Measurements from ENCODE around the gene PSME1.

PSME1 gene

DNA sequence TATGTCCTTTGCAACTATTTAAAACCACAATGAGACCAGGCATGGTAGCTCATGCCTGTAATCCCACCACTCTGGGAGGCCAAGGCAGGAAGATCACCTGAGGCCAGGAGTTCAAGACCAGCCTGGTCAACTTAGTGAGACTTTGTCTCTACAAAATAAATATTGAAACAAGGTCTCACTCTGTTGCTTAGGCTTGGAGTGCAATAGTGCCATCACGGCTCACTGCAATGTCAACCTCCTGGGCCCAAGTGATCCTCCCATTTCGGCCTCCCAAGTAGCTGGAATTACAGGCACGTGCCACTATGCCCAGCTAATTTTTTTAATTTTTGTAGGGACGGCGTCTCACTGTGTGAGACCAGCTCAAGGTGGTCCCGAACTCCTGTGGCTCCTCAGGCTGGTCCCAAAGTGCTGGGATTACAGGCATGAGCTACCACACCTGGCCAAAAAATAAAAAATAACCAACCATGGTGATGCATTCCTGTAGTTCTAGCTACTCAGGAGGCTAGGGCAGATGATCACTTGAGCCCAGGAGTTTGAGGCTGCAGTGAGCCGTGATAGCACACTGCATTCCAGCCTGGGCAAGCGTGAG, 6.5 kb upstream of the PSME1 start:
- no peak for DNase-seq (ENCODE audit: low read depth, low spot score)

DNA sequence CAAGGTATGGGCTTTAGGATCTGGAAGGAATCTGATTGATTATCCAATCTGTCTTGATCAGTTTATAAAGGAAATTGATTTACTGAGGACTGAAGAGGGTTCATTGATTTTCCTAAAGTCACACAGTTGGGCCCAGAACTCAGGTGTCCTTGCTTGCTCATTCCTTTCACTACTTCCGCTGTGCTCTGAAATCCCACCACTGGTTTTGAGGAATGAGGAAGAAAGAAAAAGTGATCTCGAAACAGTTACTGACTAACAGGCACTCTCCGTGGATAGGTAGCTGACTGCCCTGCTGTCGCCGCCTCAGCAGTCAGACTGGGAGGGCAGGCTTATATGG, 5.6 kb upstream of the PSME1 start, which contains the start of gene FITM1:
FITM1 (plus strand) TSS at position 280 of the 337 bp plus-strand sequence. CDS start 905 bp downstream, outside the sequence.
- DNase-seq (ENCODE audit: low read depth, low spot score) = no peak

DNA sequence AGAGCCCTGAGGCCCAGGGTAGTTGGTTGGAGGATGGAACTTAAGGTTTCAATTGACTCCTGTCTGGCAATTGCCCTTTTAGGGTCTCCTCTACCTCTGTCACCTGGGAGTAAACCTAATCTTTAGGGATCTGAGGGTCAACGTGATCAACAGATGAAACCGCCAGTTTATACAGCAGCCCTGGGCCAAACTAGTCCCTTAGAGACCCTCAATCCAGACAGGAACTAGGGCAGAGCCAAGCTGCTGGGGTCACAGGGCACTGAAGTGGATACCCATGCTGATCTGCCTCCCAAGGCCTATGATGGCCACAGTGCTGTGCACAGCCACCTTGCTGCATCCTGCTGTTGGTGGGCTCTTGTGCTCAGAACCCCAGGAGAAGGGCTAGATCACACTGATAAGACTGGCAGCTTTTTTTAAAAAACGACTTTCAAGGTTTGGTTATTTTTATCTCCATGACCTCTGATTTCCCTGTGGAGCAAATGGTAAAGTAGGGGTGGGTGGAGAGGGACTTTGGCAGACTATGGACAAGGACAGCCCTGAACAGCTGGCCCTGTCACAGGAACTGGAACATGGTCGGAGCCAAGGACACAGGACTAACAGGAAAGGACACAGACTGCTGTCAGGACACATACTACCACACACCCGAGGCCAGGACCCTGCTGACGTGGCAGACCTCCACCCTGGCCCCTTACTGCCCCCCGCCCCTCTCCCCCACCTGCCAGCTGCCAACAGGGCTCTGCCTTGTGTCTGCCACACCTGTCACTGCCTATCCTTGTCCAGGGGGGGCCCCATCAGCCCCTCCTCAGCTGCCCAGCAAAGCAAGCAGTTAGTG, 5.1 kb upstream of the PSME1 start:
- no peak for DNase-seq (ENCODE audit: low read depth, low spot score)

DNA sequence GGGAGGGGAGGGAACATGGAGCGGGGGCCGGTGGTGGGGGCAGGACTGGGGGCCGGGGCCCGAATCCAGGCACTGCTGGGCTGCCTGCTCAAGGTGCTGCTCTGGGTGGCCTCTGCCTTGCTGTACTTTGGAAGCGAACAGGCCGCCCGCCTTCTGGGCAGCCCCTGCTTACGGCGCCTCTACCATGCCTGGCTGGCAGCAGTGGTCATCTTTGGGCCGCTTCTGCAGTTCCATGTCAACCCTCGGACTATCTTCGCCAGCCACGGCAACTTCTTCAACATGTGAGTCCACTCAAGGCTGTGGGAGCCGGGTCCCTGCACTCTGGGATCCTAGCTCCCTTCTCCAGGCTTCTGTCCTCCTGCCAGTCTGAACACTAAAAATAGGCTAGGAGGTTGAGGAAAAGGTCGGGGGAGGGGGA, 4.4 kb upstream of the PSME1 start:
- DNase-seq (ENCODE audit: low read depth, low spot score) = no peak

DNA sequence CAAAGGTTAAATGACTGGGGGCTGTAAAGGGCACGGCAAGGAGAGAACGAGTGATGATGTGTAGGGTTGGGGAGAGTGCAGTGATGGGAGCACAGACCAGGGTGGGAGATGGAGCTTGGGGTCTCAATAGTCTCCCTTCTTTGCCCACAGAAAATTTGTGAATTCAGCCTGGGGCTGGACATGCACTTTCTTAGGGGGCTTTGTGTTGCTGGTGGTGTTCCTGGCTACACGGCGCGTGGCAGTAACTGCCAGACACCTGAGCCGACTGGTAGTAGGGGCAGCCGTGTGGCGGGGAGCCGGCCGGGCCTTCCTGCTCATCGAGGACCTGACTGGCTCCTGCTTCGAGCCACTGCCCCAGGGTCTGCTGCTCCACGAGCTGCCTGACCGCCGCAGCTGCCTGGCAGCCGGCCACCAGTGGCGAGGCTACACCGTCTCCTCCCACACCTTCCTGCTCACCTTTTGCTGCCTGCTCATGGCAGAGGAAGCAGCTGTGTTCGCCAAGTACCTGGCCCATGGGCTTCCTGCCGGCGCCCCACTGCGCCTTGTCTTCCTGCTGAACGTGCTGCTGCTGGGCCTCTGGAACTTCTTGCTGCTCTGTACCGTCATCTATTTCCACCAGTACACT, 3.8 kb upstream of the PSME1 start:
- DNase-seq (ENCODE audit: low read depth, low spot score) = no peak

DNA sequence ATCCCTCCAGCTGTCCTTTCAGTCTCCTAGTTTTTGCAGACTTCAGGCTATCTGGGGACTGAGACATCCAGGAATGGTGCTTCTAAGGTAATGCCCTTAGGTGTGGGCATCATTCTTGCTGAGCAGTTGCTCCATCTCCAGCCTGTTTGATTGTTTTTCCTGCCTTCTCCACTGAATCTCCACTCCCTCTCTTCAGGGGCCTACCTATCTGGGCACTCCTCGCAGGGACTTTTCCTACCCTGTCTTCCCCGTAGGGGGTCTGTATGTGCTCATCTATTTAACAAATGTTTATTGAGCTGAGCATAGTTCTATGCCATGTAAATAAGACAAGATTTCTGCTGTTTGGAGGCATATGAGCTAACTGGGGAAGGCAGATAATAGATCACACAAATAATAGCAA, 3.0 kb upstream of the PSME1 start:
- no peak for DNase-seq (ENCODE audit: low read depth, low spot score)

DNA sequence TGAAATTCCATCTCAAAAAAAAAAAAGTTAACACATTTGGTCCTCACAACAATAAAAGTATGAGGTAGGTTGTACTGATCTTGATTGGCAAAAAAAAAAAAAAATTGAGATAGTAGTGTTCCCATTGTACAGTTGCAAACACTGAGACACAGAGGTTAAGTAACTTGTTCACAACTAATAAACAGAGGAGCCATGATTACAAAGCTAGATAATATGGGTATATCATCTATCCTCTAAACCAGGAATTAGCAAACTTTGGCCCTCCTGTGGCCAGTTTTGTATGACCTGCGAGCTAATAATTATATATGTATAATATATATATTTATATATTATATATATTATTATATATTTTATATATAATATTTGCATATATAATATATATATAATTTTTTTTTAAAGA, 2.3 kb upstream of the PSME1 start:
- no peak for DNase-seq (ENCODE audit: low read depth, low spot score)

DNA sequence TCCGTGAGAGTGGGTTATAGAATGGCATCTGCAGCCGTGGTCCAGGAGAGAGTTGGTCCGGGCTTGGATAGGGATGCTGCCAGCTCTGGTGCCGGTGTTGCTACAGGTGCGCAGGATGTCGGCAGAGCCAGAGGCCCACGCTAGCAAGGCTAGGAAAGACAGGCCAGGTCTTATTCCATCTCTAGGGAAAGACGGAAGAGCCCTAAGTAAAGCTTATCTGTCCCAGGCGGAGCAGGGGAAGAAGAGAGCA, 485 bp upstream of the PSME1 start:
- no peak for DNase-seq (ENCODE audit: low read depth, low spot score)

DNA sequence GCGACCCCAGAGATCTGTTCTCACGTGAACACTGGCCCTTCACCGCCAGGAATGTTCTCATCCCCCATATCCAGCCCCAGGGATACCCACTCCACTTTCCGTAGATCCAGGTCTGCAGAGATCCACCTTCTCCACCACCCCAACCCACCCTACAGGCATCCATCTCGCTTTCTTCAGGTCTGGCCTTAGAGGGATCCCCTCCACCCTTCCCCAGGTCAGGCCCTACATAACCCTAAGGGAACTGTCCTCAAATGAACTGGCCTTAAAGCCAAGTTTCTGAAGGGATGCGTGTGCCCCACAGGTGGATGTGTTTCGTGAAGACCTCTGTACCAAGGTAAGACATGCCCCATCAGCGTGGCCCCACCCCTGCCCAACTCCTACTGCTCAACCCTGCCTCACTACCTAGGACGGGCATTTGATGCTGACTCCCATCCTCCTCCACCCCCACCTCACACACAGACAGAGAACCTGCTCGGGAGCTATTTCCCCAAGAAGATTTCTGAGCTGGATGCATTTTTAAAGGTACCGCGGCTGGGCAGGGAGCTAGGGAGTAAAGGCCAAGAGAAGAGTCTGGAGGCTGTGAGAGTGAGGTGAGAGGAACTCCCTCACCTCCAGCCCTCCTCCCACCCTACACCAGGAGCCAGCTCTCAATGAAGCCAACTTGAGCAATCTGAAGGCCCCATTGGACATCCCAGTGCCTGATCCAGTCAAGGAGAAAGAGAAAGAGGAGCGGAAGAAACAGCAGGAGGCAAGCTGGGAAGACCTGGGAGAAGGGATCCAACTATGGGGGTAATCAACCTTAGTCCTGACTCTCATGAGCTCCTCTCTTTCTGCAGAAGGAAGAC, 912 bp downstream of the PSME1 start:
- no peak for DNase-seq (ENCODE audit: low read depth, low spot score)

DNA sequence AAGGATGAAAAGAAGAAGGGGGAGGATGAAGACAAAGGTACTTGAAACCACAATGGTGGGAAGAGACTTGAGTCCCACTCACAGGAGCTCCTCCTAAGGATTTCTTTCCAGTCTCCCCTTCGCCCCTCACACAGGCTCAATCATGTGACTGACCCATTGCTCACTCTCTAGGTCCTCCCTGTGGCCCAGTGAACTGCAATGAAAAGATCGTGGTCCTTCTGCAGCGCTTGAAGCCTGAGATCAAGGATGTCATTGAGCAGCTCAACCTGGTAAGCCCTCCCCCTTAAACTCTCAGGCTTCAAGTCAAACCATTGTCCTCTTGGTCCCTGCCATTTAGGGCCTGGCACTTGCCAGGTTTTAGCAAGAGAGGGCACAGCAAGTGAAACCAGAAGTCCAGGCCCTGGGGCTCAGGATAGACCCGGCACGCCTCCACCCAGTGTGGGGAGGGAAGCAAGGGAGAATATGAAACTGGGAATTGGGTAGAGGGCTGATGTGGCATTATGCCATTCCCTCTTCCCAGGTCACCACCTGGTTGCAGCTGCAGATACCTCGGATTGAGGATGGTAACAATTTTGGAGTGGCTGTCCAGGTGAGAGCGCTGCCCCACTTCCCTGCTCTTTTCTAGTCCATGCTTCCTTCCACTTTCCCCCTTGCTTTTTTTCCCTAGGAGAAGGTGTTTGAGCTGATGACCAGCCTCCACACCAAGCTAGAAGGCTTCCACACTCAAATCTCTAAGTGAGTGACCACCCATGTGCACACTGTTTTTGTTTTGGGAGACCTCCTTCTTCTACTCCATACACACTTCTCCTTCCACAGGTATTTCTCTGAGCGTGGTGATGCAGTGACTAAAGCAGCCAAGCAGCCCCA, 1.8 kb downstream of the PSME1 start:
- no peak for DNase-seq (ENCODE audit: low read depth, low spot score)

DNA sequence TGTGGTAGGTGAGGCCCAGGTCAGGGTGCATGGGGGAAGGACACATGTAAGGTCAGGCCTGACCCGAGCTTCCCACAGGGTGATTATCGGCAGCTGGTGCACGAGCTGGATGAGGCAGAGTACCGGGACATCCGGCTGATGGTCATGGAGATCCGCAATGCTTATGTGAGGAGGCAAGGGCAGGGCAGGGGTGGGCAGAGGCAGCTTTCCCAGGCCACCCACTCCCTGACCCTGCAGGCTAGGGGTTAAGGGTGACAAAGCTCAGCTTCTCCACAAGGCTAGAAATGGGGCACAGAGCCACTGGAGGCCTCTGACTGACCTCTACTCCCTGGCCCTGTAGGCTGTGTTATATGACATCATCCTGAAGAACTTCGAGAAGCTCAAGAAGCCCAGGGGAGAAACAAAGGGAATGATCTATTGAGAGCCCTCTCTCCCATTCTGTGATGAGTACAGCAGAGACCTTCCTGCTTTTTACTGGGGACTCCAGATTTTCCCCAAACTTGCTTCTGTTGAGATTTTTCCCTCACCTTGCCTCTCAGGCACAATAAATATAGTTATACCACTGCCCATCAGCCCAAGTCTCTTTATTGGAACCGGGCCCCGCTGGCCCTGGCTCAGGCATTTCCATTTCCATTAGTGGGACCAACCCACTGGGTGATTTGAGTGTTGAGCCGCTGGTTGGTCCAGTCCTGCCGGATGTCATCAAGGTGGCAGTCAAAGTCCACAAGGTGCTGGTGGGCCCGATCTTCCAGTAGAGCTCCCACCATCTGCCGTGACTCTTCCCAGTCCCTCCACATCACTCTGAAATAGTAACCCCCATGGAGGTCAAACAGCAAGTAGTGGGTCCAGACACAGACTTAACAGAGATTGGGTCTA, 2.6 kb downstream of the PSME1 start:
- no peak for DNase-seq (ENCODE audit: low read depth, low spot score)

DNA sequence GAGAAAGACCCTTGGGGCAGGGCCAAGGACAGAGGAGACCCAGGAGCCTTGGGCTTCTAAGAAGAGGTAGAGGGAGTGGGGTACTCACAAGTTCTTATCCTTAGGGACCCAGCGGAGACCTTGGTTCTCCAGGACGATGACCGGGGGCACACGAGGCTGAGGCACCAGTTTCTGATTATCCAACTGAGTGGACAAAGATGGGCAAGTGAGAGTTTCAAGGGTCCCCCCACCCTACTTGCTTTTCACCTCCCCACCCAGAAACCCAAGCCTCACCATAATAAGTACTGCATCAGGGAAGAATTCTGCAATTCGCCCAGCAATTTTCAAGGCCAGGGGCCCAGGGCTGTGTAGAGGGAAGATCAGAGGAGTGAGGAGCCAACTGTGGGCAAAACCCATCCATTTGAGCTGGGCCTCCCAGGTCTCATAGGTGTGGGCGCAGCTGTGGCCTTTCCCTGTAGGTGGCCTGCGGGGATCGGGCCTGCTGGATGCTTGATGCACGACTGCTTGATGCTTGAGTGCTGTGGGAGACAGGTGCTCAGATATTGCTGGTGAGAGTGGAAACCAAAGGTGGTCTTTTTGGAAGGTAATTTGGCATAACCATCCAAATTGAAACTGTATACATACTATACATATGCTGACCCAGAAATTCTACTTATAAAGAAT, 3.4 kb downstream of the PSME1 start:
- no peak for DNase-seq (ENCODE audit: low read depth, low spot score)

DNA sequence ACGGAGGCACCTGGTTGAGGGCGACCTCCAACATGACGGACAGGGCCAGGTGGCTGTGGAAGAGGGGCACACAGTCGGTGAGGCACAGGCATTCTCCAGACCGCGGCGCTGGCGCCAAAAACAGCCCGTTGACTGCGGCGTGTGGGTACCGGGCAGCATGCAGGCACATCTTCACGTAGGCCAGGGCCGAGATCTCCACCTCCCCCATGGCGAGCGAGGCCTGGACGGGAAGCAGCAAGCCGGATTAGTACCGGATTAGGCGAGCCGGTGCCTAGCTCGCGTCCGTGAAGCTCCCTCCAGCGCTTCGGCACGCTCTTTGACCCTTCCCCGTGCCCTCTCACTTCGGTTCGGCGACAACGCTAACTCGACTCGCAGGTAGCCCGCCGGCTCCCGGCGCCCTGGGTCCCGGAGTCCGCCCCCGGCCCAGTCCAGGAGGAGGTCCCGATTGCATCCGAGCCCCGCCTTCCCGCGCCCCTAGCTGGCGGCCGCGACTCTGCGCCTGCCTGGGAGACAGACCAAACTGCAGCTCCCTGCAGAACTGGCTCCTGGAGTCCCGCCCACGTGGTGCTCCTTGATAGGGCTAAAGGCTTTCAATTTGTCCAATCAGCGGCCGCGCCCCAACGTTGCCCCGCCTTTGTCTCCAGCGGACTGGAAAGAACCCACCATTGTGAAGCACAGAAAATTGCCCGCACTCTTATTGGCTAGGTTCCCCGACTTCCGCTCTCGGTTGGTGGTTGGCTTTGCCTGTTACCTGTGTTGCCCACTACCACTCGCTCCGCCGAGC, 5.3 kb downstream of the PSME1 start, which contains the start of gene EMC9:
EMC9 (minus strand) TSS at position 495 of the 784 bp plus-strand sequence; CDS start at position 208, 287 bp downstream.
- DNase-seq (ENCODE audit: low read depth, low spot score) = peak; percentile 98

DNA sequence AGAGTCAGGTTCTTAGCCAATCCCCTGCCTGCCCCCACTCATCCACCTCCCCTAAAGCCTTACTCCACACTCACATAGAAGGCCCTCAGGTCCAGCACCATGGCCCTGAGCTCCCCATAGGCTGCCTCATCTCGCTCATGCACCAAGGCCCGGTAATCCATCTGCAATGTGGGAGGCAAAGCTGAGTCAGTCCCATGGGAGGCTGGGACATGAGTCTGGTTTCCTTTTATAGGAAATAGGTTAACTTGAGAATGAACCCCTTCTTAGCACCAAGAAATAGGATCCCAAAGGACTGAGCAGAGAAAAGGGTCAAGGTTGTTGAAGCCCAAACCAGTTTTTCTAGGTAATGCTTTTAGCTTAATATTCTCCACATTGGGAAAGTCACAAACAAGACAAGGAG, 7.5 kb downstream of the PSME1 start:
- no peak for DNase-seq (ENCODE audit: low read depth, low spot score)

DNA sequence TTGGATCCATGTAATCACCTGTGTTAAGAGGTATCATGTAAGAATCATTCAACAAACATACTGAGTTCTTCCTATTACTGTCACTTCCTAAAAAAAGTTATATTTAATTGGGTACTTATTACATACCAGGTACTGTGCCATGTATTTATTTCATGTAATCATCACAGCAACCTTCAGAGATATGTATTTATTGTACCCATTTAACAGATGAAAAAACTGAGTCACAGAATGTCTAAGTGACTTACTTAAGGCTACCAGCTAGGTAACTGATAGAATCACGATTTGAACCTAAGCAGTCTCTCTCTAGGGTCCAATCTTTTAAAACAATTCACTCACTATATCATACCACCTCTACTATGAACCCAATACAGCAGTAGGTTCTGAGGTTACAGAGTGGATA, 8.5 kb downstream of the PSME1 start:
- no peak for DNase-seq (ENCODE audit: low read depth, low spot score)

DNA sequence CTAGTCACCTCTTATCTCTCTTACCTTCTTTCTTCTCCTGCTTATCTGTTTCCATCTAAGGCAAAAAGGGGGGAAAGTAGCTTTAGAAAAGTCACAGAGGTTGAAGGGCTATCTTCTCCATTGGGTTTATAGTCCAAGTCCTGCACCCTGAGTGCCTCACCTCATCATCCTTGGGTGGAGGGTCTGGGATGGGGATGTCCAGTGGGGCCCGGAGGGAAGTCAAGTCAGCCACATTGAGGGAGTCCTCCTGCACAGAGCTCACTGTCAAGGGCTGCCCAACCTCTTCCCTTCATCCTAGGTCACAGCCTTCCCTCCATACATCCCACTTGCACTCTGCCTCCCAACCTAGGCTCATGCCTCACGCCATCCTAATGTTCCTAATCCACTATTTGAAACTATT, 9.2 kb downstream of the PSME1 start:
- DNase-seq (ENCODE audit: low read depth, low spot score) = no peak

DNA sequence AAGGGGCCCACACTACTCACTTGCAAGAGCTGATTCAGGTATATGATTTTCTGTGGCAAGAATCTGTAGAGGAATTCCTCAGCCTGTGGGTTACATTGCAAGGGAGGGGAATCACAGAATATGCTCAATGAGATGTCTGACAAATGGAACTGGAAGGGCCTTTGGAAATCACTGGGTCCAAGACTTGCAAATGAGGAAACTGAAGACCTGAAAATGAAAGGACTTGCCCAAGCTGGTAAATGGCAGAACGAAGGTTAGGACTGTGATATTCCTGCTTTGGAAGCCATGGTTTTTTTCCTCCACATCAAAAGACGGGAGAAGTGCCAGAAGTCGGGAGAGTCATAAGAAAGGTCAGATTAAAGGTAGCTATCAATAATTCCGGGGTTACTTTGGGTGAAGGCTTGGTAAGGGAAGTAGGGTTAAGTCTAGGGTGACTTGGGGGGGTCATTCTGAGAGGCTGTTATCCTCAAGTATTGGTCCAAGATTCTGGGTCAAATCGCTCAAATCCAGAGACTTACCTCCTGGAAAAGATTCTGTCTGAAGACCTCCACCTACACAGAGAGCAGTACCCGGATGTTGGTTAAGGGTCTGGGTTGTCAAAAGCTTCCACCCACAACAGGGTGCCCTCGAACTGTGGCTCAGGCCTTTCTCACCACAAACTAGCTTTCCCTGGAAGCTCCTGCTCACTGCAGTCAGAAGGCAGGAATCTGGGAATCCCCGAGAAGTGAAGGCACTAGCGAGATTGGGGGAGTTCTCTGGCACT, 9.9 kb downstream of the PSME1 start:
- DNase-seq (ENCODE audit: low read depth, low spot score) = no peak

DNA sequence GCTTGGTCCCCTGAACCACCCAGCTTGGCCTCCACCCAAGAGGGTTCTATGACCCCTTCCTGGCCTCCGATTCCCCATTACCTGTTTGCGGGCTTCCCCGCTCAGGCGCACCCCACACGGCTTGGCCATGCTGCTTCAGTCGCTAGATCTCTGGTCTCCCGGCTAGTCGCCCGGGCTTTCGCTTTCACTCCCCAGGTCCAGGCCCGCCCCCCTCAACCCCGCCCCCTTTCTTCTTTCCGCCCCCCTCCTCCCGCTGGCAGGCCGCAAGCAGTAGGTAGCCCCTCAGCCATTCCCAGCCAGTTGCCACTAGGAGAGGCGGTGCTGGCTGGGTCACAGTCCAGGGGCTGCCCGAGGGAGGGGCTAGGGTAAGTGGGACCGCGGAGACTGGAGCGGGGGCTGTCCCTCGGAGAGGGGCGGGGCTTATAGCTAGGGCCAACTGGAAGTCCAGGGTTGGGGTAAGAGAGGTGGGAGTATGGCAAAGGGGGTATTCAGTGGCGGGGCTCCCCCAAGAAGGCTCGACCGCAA, 10.5 kb downstream of the PSME1 start, which contains the start of gene PSME2:
PSME2 (minus strand) TSS at position 158 of the 525 bp plus-strand sequence; CDS start at position 129, 29 bp downstream.
- DNase-seq (ENCODE audit: low read depth, low spot score) = peak; percentile 88

All from iPS DF 19.7 (cell line).